ENCODE data around the gene IL36RN. TPM values are rescaled to one million over a fixed set of nuclear protein-coding genes. Genes with fewer than 3 reads are reported as not detected.

IL36RN gene
- total and polyA plus RNA-seq, 4 donors: not detected

- whole genome bisulfite sequencing: 86% methylated on average over 2 of the region's 2 CpGs
- Histone ChIP-seq H3K9ac (ENCODE audit: low read depth in 1 of 2, low read length in 2 of 2) (no peak overlapping the region), H3K4me1 (ENCODE audit: control insufficient read depth in 4 of 4, insufficient read depth in 4 of 4, low read length in 3 of 4) (no peaks in the 10 kb centered on the region), H3K4me3 (ENCODE audit: low read depth in 1 of 3, low read length in 3 of 3) (no peak overlapping the region), H3K27me3 (ENCODE audit: control insufficient read depth in 4 of 4, insufficient read depth in 4 of 4, low read length in 3 of 4) (no peaks in the 10 kb centered on the region), H3K27ac (ENCODE audit: low read depth in 1 of 2, low read length in 2 of 2) (no peak overlapping the region), H3K36me3 (ENCODE audit: control insufficient read depth in 4 of 4, insufficient read depth in 3 of 4, low read depth in 1 of 4, low read length in 3 of 4) (no peaks in the 10 kb centered on the region), H3K9me3 (ENCODE audit: control insufficient read depth in 4 of 4, low read length in 3 of 4) (peaks cover 0 to 4% (median 0%) of the 10 kb centered on the region in 4 donors)
- no peak for DNase-seq (ENCODE audit: low spot score)
- TF ChIP-seq ZBTB33 (IDR thresholded peaks at IDR 0.05) (no peak), FOXA2 (IDR thresholded peaks at IDR 0.05) (no peak), RAD21 (IDR thresholded peaks at IDR 0.05) (no peak), JUND (IDR thresholded peaks at IDR 0.05) (no peak), HNF4G (IDR thresholded peaks at IDR 0.05) (no peak), NR2F2 (IDR thresholded peaks at IDR 0.05) (no peak), YY1 (IDR thresholded peaks at IDR 0.05) (no peak), HNF4A (conservative IDR thresholded peaks at IDR 0.05) (no peak), FOXA1 (IDR thresholded peaks at IDR 0.05) (no peak), GABPA (IDR thresholded peaks at IDR 0.05 in 1 of 2, conservative IDR thresholded peaks at IDR 0.05 in 1 of 2) (no peak), SP1 (IDR thresholded peaks at IDR 0.05) (no peak), TAF1 (conservative IDR thresholded peaks at IDR 0.05) (no peak)
- TF ChIP-seq, protein P1, sequence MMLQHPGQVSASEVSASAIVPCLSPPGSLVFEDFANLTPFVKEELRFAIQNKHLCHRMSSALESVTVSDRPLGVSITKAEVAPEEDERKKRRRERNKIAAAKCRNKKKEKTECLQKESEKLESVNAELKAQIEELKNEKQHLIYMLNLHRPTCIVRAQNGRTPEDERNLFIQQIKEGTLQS (IDR thresholded peaks at IDR 0.05): no peak
- TF ChIP-seq, protein P2, sequence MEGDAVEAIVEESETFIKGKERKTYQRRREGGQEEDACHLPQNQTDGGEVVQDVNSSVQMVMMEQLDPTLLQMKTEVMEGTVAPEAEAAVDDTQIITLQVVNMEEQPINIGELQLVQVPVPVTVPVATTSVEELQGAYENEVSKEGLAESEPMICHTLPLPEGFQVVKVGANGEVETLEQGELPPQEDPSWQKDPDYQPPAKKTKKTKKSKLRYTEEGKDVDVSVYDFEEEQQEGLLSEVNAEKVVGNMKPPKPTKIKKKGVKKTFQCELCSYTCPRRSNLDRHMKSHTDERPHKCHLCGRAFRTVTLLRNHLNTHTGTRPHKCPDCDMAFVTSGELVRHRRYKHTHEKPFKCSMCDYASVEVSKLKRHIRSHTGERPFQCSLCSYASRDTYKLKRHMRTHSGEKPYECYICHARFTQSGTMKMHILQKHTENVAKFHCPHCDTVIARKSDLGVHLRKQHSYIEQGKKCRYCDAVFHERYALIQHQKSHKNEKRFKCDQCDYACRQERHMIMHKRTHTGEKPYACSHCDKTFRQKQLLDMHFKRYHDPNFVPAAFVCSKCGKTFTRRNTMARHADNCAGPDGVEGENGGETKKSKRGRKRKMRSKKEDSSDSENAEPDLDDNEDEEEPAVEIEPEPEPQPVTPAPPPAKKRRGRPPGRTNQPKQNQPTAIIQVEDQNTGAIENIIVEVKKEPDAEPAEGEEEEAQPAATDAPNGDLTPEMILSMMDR (IDR thresholded peaks at IDR 0.05; ENCODE audit: low read depth, low read length, missing input control): no peak
- TF ChIP-seq, protein P3, sequence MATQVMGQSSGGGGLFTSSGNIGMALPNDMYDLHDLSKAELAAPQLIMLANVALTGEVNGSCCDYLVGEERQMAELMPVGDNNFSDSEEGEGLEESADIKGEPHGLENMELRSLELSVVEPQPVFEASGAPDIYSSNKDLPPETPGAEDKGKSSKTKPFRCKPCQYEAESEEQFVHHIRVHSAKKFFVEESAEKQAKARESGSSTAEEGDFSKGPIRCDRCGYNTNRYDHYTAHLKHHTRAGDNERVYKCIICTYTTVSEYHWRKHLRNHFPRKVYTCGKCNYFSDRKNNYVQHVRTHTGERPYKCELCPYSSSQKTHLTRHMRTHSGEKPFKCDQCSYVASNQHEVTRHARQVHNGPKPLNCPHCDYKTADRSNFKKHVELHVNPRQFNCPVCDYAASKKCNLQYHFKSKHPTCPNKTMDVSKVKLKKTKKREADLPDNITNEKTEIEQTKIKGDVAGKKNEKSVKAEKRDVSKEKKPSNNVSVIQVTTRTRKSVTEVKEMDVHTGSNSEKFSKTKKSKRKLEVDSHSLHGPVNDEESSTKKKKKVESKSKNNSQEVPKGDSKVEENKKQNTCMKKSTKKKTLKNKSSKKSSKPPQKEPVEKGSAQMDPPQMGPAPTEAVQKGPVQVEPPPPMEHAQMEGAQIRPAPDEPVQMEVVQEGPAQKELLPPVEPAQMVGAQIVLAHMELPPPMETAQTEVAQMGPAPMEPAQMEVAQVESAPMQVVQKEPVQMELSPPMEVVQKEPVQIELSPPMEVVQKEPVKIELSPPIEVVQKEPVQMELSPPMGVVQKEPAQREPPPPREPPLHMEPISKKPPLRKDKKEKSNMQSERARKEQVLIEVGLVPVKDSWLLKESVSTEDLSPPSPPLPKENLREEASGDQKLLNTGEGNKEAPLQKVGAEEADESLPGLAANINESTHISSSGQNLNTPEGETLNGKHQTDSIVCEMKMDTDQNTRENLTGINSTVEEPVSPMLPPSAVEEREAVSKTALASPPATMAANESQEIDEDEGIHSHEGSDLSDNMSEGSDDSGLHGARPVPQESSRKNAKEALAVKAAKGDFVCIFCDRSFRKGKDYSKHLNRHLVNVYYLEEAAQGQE (IDR thresholded peaks at IDR 0.05): no peak
Observed at GRCh38 chr2:113068249-113068648, 9.3 kb downstream of the IL36RN start.

DNA sequence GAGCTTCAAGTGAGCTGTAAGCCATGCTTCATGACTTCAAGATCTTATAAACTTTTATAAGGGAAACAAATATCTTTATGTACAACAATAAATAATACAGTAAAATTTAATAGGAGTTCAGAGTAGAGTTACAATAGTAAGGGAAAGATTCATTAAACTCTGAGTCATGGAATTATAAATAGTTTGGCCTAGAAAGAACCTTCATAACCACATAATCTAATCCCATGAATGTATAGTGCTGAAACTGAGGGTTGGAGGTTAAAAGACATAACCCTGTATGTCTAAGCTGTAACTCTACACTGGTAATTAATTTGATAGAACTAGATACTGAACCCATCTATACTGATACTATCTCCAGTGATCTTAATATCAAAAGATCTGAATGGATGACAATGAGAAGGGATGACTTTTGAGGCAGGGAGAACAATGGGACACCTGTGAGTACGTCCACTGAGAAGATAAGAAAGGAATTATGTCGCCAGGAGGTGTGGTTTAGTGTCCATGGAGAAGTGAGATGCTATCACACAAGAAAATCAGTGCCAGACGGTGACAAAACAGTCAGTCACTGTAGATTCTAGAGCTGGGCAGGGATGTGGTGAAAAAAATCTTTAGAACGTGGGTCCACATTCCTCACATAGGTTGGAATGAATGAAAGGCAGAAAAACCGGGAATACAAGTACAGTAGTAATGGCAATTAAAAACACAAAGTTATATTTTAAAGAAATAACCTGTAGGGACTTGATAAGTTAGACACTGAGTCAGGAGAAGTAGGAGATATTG is 9.9 kb downstream of the IL36RN start:
- Histone ChIP-seq H3K4me1 (ENCODE audit: control insufficient read depth in 4 of 4, insufficient read depth in 4 of 4, low read length in 3 of 4) (no peaks in the 10 kb centered on the region), H3K9ac (ENCODE audit: low read depth in 1 of 2, low read length in 2 of 2) (no peak overlapping the region), H3K9me3 (ENCODE audit: control insufficient read depth in 4 of 4, low read length in 3 of 4) (peaks cover 0 to 4% (median 0%) of the 10 kb centered on the region in 4 donors), H3K36me3 (ENCODE audit: control insufficient read depth in 4 of 4, insufficient read depth in 3 of 4, low read depth in 1 of 4, low read length in 3 of 4) (no peaks in the 10 kb centered on the region), H3K27me3 (ENCODE audit: control insufficient read depth in 4 of 4, insufficient read depth in 4 of 4, low read length in 3 of 4) (no peaks in the 10 kb centered on the region), H3K4me3 (ENCODE audit: low read depth in 1 of 3, low read length in 3 of 3) (no peak overlapping the region), H3K27ac (ENCODE audit: low read depth in 1 of 2, low read length in 2 of 2) (no peak overlapping the region)
- no peak for DNase-seq (ENCODE audit: low spot score)
- WGBS: 53% methylated on average over 5 of the region's 5 CpGs
- TF ChIP-seq EGR1 (IDR thresholded peaks at IDR 0.05; ENCODE audit: low read depth in 2 of 2) (no peak), MAX (IDR thresholded peaks at IDR 0.05) (no peak), FOXA2 (IDR thresholded peaks at IDR 0.05) (no peak), JUND (IDR thresholded peaks at IDR 0.05) (no peak), RAD21 (IDR thresholded peaks at IDR 0.05) (no peak), NR2F2 (IDR thresholded peaks at IDR 0.05) (no peak)
- TF ChIP-seq, protein P2 (IDR thresholded peaks at IDR 0.05; ENCODE audit: low read depth, low read length, missing input control): no peak
- TF ChIP-seq, protein P1 (IDR thresholded peaks at IDR 0.05): no peak

Measured in liver (tissue), 9 donors.